ENCODE results near the gene TMEM33.

GRCh38 chr4:41888687-41889074, 46.5 kb upstream of the TMEM33 start:
- TF ChIP-seq POLR2A (IDR thresholded peaks at IDR 0.05; ENCODE audit: borderline replicate concordance, extremely low read depth, insufficient read depth, insufficient read length) (no peak), CTCF (IDR thresholded peaks at IDR 0.05 in 2 of 3, conservative IDR thresholded peaks at IDR 0.05 in 1 of 3; ENCODE audit: borderline replicate concordance in 1 of 3, insufficient read depth in 1 of 3, low read depth in 2 of 3, low read length in 2 of 3) (no peak), EZH2 (IDR thresholded peaks at IDR 0.05) (no peak), SIN3A (IDR thresholded peaks at IDR 0.05; ENCODE audit: low read depth) (no peak), EZH2phosphoT487 (IDR thresholded peaks at IDR 0.05; ENCODE audit: borderline replicate concordance) (no peak), POLR2AphosphoS5 (IDR thresholded peaks at IDR 0.05; ENCODE audit: low read depth, low read length) (no peak), ZNF274 (IDR thresholded peaks at IDR 0.05; ENCODE audit: low read depth, low read length) (no peak), ZFX (IDR thresholded peaks at IDR 0.05) (no peak), FOSL1 (IDR thresholded peaks at IDR 0.05; ENCODE audit: low read depth) (no peak), ELF1 (IDR thresholded peaks at IDR 0.05; ENCODE audit: borderline replicate concordance, low read depth) (no peak), YY1 (IDR thresholded peaks at IDR 0.05; ENCODE audit: extremely low read depth, insufficient replicate concordance, low read depth, low read length) (no peak)

All from HCT116 (cell line).